ENCODE measurements around the gene TDRD9.

- TF ChIP-seq EZH2phosphoT487 (IDR thresholded peaks at IDR 0.05; ENCODE audit: insufficient read depth, low read depth) (no peak), EZH2 (IDR thresholded peaks at IDR 0.05; ENCODE audit: insufficient read depth, poor library complexity, severe bottlenecking) (no peak)
These were observed 18.6 kb upstream of the TDRD9 start for GRCh38 chr14:103909531-103910261.
